GM19468 (cell line): ENCODE data around the gene ZC3H12A.

ENCODE experiments used
- ATAC-seq: cut with Tn5 transposase; IDR thresholded peaks from one replicate; pipeline ENCODE4 v1.9.1; 2021; ENCODE audit warnings: mild to moderate bottlenecking, moderate library complexity, moderate number of reproducible peaks; ENCODE audit not compliant: unreplicated experiment; ENCODE audit errors: extremely low read depth

Gene ZC3H12A

GRCh38 chr1:37533317-37534093 lies 59.1 kb downstream of the ZC3H12A start:
- no peak for ATAC-seq
